Measurements from ENCODE around the gene HAND2. TPM values are rescaled to one million over a fixed set of nuclear protein-coding genes. Genes with fewer than 3 reads are reported as not detected.

The HAND2 gene
- total and polyA plus RNA-seq, 12 donors: 0.11 to 56.1 (median 15.7) TPM

GRCh38 chr4:173509036-173510001, 20.7 kb downstream of the HAND2 start:
- WGBS, 4 donors: 9 to 22% (median 9%) methylated on average over 38 to 72 of the region's 72 CpGs
- H3K4me3 ChIP-seq: peak overlapping the region in 1 of 4 donors; percentile 54
- no peaks in the 10 kb centered on the region for H3K9me3 ChIP-seq (replicated peaks in 1 of 3)
- peak overlapping the region in 1 of 5 donors; percentile 35 for H3K27ac ChIP-seq
- no peaks in the 10 kb centered on the region for H3K4me1 ChIP-seq (replicated peaks in 1 of 2)
- H3K27me3 ChIP-seq: peaks cover 62% of the 10 kb centered on the region
- intact Hi-C loops (cut with DNase I): loop anchor here in 1 of 2 donors (10.0 kb wide), 1 partner anchor 195 kb away; no protein-coding TSS in a partner anchor
- DNase-seq: peak in 2 of 7 donors; percentile 18 to 60
- H3K36me3 ChIP-seq (replicated peaks in 1 of 2): no peaks in the 10 kb centered on the region
- peak in 1 of 2 donors; percentile 21 for TF ChIP-seq POLR2A (IDR thresholded peaks at IDR 0.05)
- TF ChIP-seq, protein P1, sequence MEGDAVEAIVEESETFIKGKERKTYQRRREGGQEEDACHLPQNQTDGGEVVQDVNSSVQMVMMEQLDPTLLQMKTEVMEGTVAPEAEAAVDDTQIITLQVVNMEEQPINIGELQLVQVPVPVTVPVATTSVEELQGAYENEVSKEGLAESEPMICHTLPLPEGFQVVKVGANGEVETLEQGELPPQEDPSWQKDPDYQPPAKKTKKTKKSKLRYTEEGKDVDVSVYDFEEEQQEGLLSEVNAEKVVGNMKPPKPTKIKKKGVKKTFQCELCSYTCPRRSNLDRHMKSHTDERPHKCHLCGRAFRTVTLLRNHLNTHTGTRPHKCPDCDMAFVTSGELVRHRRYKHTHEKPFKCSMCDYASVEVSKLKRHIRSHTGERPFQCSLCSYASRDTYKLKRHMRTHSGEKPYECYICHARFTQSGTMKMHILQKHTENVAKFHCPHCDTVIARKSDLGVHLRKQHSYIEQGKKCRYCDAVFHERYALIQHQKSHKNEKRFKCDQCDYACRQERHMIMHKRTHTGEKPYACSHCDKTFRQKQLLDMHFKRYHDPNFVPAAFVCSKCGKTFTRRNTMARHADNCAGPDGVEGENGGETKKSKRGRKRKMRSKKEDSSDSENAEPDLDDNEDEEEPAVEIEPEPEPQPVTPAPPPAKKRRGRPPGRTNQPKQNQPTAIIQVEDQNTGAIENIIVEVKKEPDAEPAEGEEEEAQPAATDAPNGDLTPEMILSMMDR (IDR thresholded peaks at IDR 0.05): no peak

DNA sequence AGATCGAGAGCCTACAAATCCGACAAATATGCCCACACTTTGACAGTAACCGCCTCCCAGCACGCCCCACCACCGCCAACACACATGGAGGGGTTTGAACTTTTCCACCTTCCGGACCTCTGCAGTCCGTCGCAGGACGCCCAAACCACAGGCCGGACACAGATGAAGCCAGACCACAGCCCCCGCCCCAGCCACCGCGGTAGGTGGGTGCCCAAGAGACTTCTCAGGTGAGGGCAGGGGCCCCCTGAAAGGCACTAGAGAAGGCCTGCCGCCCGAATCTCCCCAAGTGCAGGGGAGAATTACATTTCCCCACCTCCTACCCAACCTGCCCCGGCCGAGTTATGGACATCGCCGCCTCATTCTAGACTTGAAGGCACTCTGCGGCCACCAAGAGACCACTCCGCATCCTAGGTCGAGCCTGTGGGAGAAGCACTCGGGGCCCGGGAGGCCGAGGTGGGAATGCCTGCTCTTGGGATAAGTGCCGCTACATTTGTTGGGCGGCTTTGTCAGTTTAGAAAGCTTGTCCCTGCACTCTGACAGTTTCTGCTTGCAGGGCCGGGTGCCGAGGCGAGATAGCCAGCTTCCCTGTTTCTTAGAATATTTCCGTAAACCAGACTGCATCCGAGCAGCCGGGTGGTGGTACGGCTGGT, 21.5 kb downstream of the HAND2 start:
- Histone ChIP-seq H3K4me3 (peak overlapping the region in 1 of 4 donors; percentile 54), H3K27ac (no peak overlapping the region), H3K27me3 (peaks cover 70% of the 10 kb centered on the region), H3K9me3 (replicated peaks in 1 of 3) (no peaks in the 10 kb centered on the region), H3K4me1 (replicated peaks in 1 of 2) (no peaks in the 10 kb centered on the region), H3K36me3 (replicated peaks in 1 of 2) (no peaks in the 10 kb centered on the region)
- TF ChIP-seq, protein P1 (IDR thresholded peaks at IDR 0.05): no peak
- no peak for TF ChIP-seq POLR2A (IDR thresholded peaks at IDR 0.05)
- 23 to 39% (median 30%) methylated on average over 28 to 34 of the region's 34 CpGs for WGBS, 4 donors
- DNase-seq: peak in 1 of 7 donors; percentile 50
- intact Hi-C loops (cut with DNase I): loop anchor here in 1 of 2 donors (10.0 kb wide), 1 partner anchor 194 kb away; no protein-coding TSS in a partner anchor

DNA sequence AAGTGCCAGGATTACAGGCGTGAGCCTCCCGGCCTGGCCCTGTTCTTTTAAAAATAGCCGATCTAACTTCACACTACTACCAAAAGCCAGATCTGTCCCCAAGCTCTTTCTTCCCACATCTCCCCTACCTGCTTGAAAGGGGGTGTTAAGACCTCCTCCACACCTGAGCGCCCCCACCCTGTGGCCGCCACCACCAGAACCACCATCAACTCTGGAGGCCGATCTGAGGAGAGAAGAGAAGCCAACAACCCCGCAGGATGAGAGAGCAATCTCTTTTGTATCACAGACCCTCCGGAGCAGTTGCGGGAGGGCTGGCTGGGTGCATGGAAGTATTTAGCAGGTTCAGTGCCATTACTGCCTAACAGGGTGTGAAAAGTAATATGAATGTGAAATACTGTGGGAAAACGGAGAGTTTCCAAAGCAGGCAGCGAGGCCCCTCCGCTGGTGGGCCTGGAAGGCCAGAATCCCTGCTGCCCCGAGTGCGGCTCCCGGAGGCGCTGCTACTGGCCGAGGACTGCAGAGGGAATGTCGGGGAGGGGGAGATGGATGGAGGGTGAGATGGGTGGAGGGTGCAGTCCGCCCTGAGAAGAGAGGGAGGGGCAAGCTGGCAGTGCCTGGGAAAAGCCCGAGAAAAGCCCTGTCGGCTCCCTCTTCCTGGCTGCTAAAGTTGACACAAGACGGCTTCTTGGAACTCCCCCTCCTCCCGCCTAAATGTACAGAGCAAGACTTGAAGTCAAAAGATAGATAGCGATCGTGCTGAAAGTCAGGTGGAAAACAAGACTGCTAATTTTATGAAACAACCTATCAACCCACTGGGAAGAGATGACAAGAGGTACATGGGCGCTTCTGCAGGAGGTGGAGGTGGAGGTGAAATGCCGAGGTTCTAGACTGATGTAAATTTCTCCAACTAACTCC, 22.3 kb downstream of the HAND2 start:
- H3K27ac ChIP-seq: no peak overlapping the region
- H3K27me3 ChIP-seq: peaks cover 77% of the 10 kb centered on the region

More for the DNA sequence above, 22.3 kb downstream of the HAND2 start:
- Histone ChIP-seq H3K9me3 (replicated peaks in 1 of 3) (no peaks in the 10 kb centered on the region), H3K4me3 (no peak overlapping the region), H3K4me1 (replicated peaks in 1 of 2) (no peaks in the 10 kb centered on the region), H3K36me3 (replicated peaks in 1 of 2) (no peaks in the 10 kb centered on the region)
- TF ChIP-seq POLR2A (IDR thresholded peaks at IDR 0.05): no peak
- TF ChIP-seq, protein P1 (IDR thresholded peaks at IDR 0.05): no peak
- WGBS, 4 donors: 38 to 52% (median 50%) methylated on average over 26 to 27 of the region's 27 CpGs
- DNase-seq: no peak
- intact Hi-C loops (cut with DNase I): loop anchor here in 1 of 2 donors (10.0 kb wide), 1 partner anchor 193 kb away; no protein-coding TSS in a partner anchor

All from adrenal gland (tissue), 12 donors.